ENCODE measurements around the gene JPH2. TPM values are rescaled to one million over a fixed set of nuclear protein-coding genes. Genes with fewer than 3 reads are reported as not detected.

The JPH2 gene
- total and polyA plus RNA-seq, 2 donors from 2014 or later, result 2.5 to 11.4 TPM

DNA sequence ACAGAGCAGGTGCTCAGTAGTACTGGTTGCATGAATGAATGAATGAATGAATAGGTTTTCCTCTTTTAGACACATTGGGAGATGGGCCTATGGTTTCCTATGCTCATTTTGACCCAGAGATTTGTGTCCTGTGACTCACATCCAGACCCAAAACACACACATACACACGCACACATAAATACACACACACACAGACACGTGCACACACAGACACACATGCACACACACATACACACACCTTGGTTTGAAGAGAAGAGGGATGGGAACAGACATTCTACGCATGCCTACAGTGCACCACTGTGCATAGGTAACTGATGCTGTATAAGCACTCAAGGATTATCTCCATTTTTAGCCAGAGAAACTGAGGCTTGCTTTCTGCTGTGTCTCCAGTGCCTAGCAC, 4.1 kb downstream of the JPH2 start:
- TF ChIP-seq, protein P1, sequence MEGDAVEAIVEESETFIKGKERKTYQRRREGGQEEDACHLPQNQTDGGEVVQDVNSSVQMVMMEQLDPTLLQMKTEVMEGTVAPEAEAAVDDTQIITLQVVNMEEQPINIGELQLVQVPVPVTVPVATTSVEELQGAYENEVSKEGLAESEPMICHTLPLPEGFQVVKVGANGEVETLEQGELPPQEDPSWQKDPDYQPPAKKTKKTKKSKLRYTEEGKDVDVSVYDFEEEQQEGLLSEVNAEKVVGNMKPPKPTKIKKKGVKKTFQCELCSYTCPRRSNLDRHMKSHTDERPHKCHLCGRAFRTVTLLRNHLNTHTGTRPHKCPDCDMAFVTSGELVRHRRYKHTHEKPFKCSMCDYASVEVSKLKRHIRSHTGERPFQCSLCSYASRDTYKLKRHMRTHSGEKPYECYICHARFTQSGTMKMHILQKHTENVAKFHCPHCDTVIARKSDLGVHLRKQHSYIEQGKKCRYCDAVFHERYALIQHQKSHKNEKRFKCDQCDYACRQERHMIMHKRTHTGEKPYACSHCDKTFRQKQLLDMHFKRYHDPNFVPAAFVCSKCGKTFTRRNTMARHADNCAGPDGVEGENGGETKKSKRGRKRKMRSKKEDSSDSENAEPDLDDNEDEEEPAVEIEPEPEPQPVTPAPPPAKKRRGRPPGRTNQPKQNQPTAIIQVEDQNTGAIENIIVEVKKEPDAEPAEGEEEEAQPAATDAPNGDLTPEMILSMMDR (IDR thresholded peaks at IDR 0.05; ENCODE audit: borderline replicate concordance, extremely low read depth, insufficient read depth), result no peak
- intact Hi-C loops (cut with DNase I), result no loop called here
- Histone ChIP-seq H3K27ac (ENCODE audit: low read depth in 2 of 2, low read length in 2 of 2) (no peak overlapping the region), H3K4me3 (ENCODE audit: low read length in 3 of 3) (no peak overlapping the region), H3K9ac (ENCODE audit: low read length in 3 of 3) (no peak overlapping the region), H3K4me1 (ENCODE audit: control insufficient read depth in 2 of 3, insufficient read depth in 2 of 3, low read depth in 1 of 3, low read length in 3 of 3) (peaks cover 0 to 10% (median 0%) of the 10 kb centered on the region in 3 donors), H3K9me3 (ENCODE audit: control insufficient read depth in 2 of 3, insufficient read depth in 1 of 3, low read length in 3 of 3) (no peaks in the 10 kb centered on the region), H3K27me3 (ENCODE audit: control insufficient read depth, insufficient read depth, low read length) (no peaks in the 10 kb centered on the region), H3K36me3 (ENCODE audit: control insufficient read depth in 2 of 3, insufficient read depth in 3 of 3, low read length in 3 of 3) (no peaks in the 10 kb centered on the region)
- DNase-seq, result no peak
- no peak for FAIRE-seq

- no peaks in the 10 kb centered on the region for H3K27me3 ChIP-seq (ENCODE audit: control insufficient read depth, insufficient read depth, low read length)
- TF ChIP-seq, protein P1 (IDR thresholded peaks at IDR 0.05; ENCODE audit: borderline replicate concordance, extremely low read depth, insufficient read depth), result no peak
These were observed 4.7 kb downstream of the JPH2 start for GRCh38 chr20:44182135-44182765.

DNA sequence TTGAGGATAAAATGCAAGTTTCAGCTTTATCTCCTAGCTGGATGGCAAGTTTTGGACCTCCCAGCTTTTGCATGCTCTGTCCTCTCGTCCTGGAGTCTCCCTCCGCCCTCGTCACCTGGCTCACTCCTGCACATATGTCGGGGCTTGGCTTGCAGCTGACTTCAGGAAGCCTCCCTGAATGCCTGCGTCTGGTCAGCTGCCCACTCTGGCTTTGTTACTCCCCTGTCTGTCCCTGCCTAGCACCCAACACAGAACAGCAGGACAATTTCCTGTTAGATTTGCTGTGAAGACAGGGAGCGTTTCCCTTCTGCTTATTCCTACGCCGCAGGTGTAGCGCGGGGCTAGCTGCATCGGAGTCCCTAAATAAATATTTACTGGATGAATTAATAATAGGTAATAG, 5.4 kb downstream of the JPH2 start:
- Histone ChIP-seq H3K27me3 (ENCODE audit: control insufficient read depth, insufficient read depth, low read length) (no peaks in the 10 kb centered on the region), H3K36me3 (ENCODE audit: control insufficient read depth in 2 of 3, insufficient read depth in 3 of 3, low read length in 3 of 3) (no peaks in the 10 kb centered on the region), H3K27ac (ENCODE audit: low read depth in 2 of 2, low read length in 2 of 2) (no peak overlapping the region), H3K9me3 (ENCODE audit: control insufficient read depth in 2 of 3, insufficient read depth in 1 of 3, low read length in 3 of 3) (no peaks in the 10 kb centered on the region), H3K4me1 (ENCODE audit: control insufficient read depth in 2 of 3, insufficient read depth in 2 of 3, low read depth in 1 of 3, low read length in 3 of 3) (peaks cover 0 to 3% (median 0%) of the 10 kb centered on the region in 3 donors), H3K9ac (ENCODE audit: low read length in 3 of 3) (no peak overlapping the region), H3K4me3 (ENCODE audit: low read length in 3 of 3) (no peak overlapping the region)
- DNase-seq, result no peak
- FAIRE-seq, result no peak
- TF ChIP-seq, protein P1 (IDR thresholded peaks at IDR 0.05; ENCODE audit: borderline replicate concordance, extremely low read depth, insufficient read depth), result no peak
- intact Hi-C loops (cut with DNase I), result no loop called here

More at GRCh38 chr20:44182135-44182765, 4.7 kb downstream of the JPH2 start:
- intact Hi-C loops (cut with DNase I), result no loop called here
- Histone ChIP-seq H3K27ac (ENCODE audit: low read depth in 2 of 2, low read length in 2 of 2) (no peak overlapping the region), H3K36me3 (ENCODE audit: control insufficient read depth in 2 of 3, insufficient read depth in 3 of 3, low read length in 3 of 3) (no peaks in the 10 kb centered on the region), H3K4me1 (ENCODE audit: control insufficient read depth in 2 of 3, insufficient read depth in 2 of 3, low read depth in 1 of 3, low read length in 3 of 3) (peaks cover 0 to 4% (median 0%) of the 10 kb centered on the region in 3 donors), H3K9ac (ENCODE audit: low read length in 3 of 3) (no peak overlapping the region), H3K9me3 (ENCODE audit: control insufficient read depth in 2 of 3, insufficient read depth in 1 of 3, low read length in 3 of 3) (no peaks in the 10 kb centered on the region), H3K4me3 (ENCODE audit: low read length in 3 of 3) (no peak overlapping the region)
- FAIRE-seq, result no peak
- no peak for DNase-seq

All from kidney (tissue), 14 donors.